GM19324 (cell line): Measurements from ENCODE around the gene BCL2.

Source experiments
- ATAC-seq: cut with Tn5 transposase; IDR thresholded peaks from one replicate; pipeline ENCODE4 v1.9.1; 2021; ENCODE audit warnings: mild to moderate bottlenecking, moderate library complexity; ENCODE audit not compliant: unreplicated experiment, low FRiP score

BCL2 gene

DNA sequence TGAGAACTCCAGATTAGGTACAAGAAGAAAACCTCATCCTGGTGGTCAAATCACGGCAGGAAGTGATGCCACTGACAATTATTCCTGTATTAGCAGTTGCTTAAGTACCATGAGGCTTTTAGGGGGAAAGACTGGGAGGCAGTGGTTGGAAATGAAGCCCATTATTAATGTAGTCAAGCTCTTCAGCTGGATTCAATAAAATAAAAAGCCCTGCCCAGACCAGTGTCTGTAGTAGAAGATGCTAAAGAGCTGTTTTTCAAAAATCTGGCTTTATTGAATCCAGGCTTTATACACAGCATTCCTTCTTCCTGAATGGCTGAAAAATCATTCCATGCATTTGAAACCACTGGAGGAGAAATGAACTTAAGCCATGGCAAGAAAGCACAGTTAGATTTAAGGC, 155.2 kb downstream of the BCL2 start:
- no peak for ATAC-seq

DNA sequence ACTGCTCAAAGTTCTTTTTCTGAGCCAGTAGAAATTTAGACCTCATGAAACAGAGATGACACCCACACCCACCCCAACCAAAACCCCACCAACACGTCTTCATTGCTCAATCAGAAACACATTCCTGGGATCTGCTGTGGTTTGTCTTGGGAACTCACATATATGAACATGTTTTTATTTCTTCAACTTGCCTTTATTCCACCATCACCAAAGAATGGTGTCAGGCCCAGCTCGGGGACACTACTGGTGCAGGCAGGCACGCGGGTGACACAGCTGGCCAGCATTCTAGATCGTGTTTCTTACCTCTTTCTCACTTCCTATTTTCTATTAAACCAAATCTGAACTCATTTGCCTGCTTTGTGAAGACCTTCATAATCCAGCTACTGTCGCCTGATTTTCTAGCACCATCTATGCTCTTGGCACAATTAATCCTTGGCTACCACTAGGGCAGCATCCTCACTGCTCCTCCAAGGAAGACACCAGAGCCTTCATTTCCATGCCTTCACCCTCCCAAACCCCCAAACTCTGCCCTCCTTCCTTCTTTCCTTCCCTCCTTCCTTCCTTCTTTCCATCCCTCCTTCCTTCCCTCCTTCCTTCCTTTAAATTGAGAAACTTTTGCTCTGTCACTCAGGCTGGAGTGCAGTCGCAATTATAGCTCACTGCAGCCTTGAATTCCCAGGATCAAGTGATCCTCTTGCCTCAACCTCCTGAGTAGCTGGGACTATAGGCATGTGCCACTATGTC, 157.1 kb downstream of the BCL2 start:
- ATAC-seq: peak; percentile 29

DNA sequence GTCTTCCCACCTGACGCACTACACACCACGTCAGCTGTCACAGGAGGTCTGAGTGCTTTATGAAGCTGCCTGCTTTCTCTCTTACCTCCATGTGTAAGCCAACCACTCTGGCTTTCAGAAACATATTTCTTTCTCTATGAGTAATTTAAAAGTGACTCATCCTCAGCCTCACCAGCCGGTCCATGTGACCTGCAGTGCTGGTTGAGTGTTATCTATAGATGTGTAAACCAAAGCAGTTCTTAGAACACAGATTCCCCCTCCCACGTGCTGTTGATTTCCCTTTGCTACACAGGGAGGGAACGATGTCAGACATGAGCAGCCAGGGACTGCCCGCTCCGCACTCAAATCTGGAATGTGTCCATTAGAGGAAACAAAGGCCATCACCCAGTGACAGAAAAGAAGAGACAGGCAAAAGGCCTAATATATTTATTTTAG, 157.8 kb downstream of the BCL2 start:
- ATAC-seq: peak; percentile 46

DNA sequence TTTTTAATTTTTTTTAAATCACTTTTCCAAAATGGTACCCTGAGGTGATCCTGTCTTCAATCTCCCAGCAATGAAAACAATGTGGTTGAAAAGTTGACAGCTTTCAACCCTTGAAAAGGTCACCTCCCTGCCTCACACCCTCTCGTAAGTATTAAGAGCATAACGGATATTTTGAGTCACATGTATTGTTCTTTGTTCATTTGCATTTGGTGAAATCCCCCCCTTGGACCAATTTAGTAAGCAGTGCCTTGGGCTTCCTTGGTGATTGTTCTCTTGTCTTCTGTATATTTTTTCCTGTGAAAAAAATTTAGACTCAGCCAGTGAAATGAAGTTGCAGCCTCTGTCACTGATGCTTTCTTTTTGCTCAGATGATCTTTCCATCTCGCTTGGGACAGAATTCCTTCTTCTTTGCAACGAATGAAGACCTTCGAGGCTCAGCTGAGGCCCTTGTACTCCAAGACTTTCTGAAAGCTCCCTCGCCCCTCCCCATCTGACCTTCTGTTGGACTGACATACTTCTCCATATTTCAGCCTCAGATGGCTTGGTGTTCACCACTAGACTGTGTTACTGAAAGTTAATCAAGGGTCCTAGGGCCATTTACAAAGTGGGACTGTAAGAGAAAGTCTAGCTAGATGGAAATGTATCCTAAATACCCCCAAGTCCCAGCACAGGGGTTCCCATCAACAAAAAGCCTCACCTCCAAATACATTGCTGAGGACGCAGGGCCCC, 158.4 kb downstream of the BCL2 start:
- peak; percentile 25 for ATAC-seq

DNA sequence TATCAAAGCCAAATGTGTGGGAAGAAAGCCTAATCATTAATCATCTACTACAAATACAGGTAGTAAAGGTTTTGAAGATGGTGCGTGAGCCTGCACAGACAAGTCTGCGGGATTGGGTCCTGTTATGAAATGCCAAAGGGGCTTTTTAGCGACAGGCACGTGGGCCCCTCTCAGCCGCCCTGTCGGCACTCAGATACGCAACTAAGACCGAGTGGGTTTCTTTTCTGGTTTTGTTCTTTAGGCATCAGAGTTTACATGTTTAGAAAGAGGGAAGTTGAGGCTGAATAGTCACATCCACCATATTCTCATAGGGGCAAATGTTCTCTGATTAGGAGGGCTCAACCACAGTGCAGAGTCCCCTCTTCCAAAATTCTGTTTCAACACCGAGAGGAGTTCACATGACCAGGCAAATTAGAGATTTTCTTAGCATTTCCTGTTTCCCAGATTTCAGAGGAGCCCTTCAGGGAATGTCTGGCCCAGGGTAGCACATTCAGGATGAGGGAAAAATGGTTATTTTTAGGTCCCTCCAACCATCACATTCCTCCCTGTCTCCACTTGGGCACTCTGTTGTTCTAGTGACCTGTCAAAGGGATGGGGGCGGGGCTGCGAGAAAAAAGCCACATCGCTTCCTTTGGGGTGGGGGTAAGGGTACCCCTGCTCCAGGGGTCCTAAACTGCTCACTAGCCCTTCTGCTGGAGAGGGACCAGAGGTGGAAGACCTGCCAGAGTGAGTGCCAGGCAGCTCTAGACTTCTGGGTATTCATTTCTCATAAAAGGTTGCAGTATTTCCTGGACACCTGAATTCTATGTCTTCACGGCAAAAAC, 159.2 kb downstream of the BCL2 start:
- ATAC-seq: no peak

DNA sequence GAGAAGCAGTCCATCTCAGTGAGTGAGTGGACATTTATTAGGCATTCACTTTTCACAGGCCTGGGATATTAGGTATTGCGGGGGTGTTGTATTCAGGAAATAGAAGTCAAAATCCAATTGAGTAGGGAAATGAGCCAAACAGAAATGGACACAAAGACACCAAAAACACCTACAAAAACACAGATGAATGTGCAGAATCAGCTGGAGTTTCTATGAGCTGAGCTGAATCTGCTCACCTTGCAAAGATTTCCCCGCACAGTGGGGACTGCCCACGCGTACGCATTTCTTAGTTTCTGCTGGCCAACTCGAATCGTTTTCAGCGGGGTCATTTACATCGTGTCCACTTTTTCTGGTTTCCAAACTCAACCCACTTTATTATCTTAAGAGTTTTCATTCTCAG, 160.0 kb downstream of the BCL2 start:
- no peak for ATAC-seq

DNA sequence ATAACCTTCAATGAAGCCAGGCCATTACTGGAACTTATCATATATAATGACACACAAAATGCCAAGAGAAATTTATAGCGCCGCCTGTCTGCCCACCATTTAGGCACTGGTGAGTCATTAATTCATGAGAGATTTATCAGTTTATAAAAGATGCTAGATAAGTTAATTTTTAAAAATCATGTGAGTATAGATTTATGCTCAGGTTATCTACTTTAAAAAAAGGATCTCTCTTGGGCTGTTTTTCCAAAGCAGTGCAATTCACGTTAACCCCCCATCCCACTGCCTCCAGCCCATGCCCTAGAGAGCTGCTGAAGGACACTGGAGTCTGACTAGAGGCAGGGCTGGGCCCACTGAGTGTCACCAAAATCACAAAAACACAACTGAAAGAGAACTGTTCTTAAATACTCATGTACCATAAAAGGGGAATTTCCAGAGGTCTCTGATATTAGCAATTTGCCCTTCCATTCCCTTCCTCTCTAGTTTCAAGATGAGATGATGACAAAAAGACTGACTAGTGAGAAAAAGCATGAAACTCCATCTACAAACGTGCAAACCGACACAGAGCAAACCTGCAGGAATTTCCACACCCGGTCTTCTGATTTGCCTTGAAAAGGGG, 160.8 kb downstream of the BCL2 start:
- no peak for ATAC-seq

DNA sequence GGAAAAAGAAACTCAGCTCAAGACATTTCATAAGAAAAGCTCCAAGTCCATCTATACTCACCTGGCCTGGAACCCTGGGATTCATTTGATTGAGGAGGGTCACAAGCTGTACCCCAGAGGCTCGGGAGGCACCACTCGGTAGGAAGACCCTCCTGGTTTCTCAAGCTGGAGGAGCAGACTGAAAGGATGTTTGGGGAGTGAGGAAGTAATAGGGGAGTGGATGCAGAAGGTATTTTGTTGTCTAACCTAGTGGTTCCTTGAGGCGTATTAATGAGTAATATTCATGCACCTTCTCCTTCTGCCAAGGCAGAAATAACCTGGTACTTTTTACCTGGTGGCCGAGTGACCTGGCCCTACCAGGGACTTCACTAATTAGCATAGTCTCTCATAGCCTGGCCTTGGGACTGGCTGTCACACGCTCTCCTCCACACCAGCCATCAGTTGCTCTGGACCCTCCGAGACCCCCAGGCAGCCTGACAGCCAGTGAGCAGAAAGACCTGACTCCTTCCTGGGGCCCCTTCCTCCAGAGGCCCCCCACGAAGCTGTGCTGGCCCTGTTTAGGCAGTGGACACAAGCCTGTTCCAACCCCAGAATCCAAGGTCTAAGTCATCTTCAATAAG, 161.4 kb downstream of the BCL2 start:
- no peak for ATAC-seq

DNA sequence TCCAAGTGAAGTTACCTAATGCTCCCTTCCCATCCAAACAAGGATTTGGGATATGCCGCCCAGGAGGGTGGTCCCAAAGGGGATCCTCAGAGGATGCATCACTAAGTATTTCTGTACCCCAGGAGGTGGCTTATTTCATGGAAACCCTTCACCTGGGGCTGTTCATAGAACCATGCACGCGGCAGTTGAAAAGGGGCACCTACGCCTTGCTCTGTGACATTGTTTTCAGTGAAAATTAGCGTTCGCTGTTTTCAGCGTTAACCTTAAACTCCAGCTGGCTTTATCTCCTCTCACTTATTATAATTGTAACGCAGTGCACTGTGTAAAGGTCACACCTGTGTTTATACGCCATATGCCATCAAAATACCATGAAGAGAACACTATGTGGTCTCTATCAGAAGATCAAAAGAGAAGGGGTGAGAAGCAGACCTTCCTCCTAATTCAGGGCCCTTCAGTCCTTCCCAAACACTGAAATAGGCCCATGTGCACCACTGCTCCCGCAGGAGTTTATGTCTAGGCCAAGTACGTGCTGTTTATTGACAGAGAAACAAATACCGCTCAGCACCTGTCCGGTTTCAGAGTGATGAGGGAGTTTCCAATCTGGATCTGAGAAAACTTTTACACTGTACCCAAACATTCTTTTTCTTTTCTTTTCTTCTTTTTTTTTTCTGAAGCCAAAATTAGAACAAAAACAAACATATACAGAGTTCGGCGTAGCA, 162.1 kb downstream of the BCL2 start:
- ATAC-seq: peak; percentile 13

DNA sequence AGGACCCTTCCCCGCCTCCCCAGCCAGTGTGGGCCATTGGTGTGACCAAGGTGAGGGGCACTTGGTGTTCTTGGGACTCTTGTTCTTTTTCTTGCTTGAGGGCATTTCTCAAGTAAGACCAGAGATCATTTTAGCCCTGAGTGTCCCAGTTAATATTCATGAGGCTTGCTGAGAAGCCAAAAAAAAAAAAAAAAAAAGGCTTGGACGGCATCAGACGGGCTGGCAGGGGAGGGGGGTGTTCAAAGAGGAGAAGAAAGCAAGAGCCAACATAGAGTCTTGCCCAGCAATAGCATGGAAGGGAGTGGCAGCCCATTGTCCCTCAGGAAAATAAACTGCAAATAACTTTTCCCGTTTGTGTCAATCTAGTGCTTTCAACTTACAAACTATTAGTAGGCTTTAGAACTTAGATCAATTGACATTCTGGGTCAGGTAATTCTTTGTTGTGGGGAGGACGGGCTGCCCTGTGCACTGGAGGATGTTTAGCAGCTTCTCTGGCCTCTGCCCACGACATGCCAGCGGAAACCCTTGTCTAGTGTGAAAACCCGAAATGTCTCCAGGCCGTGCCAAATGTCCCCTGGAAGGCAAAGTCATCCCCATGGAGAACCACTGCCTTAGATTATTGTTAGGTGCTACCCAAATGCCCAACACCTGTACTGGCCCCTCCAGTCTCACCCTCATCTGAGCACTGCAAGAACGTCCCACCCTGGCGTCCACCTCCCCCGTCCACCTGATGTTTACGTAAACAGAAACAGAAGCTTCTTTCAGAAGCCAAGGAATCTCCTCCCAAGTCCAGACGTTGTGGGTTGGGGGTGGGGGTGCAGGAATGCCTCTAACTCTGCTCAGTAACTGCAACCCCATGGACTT, 163.4 kb downstream of the BCL2 start:
- no peak for ATAC-seq

DNA sequence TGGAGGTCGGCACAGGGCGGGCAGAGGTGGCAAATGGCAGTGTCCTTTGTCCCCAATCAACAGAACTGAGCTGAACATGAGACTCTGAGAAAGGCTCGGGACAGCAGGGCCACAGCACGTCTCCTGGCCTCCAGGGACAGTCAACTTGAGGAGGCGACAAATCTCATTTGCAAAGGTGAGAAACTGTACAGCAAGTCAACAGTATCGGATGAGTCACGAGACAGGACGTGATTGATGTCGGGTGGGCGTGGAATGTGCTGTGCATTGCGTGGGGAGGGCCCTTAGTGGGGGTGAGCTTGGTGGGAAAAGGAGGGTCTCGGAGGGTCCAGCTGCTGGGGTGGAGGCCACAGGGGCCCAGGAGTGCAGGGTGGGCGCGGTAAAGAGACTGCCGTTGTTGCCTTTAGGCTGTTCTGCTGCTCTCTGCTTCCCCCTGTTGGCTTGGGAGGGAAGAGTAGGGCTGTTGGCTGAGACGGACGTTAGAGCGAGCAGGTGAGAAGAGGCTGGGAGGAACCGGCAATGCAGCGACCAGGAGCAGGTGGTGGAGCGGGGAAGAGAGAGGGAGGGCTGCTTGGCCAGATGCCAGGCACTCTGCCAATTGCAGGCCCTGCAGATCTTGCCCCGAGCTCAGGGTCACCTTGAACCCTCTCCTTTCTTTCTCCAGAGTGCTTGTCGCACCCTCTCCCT, 164.3 kb downstream of the BCL2 start:
- ATAC-seq: peak; percentile 53

DNA sequence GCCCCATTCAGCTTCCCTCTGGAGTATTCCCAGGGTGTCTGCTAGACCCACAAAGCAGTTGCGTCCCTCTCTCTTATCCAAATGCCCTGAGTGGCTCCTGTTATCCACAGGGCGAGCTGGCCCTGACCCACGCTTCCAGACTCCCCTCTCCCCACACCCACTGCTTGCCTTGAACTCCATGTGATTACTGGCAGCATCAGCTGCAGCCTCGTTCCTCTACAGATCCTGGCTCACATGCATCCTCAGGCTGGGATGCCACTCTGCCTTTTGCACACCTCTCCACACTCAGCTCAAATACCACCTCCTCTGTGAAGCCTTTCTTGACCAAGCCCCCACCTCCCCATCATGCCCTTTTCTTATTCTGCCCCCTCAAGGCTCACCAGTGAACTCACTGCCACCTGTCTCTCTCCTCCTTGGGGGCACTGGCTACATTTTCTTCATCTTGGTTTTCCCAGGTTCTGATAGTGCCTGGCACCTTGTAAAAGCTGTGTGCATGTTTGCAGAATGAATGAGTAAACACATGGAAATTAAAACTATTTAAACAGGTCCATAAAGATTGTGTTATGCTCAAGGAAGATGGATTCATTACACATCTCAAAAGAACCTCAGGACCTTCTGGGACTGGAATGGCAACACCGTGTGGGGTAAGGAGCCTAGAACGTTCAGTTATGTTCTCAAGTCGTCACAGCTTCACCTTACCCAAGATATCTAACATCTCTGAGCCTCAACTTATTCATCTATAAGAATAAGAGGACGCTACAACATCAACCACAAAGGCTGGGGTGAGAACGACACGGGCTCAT, 165.0 kb downstream of the BCL2 start:
- ATAC-seq: no peak

DNA sequence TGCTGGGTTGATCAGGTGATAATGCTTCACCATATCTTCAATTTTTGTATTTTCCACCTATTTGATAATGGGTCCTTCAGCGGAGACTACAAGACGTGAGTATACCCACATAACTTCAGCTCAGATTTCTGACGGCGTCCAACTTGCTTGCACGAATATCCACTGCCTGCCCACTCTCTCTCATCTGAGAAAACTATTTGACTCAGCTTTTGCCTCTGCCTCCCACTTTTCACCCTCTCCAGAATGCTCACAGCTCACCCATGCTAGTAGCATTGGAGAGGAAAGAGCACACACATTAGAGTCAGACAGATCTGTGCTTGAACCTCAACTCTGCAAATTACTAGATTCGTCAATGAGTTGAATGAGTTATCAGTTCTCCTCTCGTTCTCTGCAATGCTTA, 166.8 kb downstream of the BCL2 start:
- no peak for ATAC-seq

DNA sequence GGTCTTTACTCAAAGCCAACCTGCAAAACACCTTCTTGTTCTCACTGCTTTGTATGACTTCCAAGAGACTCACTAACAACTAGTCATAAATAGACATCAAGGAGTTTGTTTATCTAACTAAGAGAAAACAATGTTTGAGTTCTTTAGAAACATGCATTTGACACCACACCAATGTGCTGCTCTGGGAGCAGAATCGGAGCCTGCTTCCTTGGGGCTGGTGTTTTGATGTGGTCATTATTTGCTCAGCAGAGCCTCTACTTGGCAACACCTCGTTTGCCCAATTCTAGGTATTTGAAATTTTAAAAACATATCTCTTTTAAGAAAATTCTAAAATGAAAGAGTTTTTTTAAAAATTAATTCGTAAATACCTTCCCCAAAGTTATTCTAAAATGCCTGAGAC, 167.5 kb downstream of the BCL2 start:
- no peak for ATAC-seq

DNA sequence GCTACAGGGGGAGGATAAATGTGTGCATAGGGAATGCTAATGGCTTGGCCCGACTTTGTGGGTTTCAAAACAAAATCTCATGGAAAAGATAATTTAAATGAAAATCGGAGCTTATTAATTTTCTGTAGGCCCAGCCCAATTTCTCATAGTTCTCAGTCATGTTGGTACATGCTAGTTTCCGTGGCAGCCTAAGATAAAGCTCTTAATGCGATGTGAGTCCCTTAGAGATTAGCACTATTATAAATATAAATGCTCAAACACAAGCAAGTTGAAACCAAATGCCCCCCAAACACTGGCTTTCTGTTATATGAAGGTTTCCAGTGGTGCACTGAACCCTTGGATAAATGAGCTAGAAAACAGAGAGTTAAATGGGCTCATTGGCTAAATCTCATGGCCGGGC, 168.0 kb downstream of the BCL2 start:
- no peak for ATAC-seq

DNA sequence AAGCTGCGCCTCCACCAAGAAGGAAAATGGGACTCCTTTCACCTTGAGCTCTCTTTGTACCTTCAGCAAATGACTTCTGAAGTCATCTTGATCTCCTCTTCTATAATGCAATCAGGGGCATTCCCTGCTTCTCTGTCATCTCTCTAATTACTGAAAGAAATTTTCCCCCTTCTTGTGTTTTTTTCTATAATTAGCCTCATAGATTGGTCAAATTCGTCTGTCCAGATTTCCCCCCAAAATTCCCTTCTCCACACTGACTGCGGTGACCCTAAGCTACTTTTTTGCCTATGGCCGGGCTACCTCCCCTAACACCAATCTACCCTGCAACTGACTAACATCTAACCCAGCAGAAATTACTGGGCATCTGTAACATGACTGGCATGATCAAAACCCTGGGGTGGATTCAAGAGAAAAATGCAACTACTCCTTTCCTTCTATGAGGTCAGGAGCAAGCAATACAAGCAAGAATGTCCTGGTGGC, 168.6 kb downstream of the BCL2 start:
- ATAC-seq: no peak

DNA sequence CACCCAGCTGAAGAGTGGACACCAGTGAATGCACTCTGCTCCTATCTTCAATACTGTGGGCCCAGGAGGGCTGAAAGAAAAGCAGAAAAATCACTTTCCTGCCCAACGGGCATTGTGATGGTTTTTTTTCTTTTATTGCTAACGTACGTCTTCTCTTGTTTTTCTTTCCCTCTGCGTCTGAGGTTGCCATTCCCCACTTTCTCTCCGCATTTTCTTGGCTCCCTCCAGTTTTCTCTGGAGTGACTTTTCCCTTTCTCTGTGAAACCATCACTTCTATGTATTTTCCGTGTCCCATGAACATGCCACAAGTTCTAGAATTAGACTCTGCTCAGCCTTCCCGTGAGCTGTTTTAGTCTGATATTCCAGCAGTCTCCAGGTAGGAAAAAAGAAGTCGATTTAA, 169.2 kb downstream of the BCL2 start:
- no peak for ATAC-seq

DNA sequence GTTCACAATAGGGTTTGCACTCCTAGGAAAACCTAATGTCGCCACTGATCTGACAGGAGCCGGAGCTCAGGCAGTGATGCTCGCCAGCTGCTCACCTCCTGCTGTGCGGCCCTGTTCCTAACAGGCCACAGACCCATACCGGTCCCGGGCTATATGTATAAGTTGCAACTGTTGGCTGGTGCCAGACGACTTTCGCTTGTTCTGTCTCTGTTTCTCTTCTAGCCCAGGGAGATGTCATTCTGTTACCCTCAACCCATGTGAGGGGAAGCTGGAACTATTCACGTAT, 170.3 kb downstream of the BCL2 start:
- ATAC-seq: no peak
